Measurements from ENCODE around the gene GALNT18. TPM values are rescaled to one million over a fixed set of nuclear protein-coding genes. Genes with fewer than 3 reads are reported as not detected.

Gene GALNT18
- total and polyA plus RNA-seq, 2 experiments from 2014 or later: 4.3 to 10.8 TPM

GRCh38 chr11:11588891-11589290 is 32.9 kb downstream of the GALNT18 start:
- Histone ChIP-seq H3F3A (replicated peaks; ENCODE audit: low read depth) (no peaks in the 10 kb centered on the region), H3K9me2 (ENCODE audit: insufficient read depth) (0 out of 2 replicates have a peak, but pooled peaks cover 4% of the 10 kb centered on the region), H3K4me3 (no peak overlapping the region), H4K20me1 (replicated peaks; ENCODE audit: insufficient read depth) (no peaks in the 10 kb centered on the region), H3K79me2 (replicated peaks; ENCODE audit: insufficient read depth) (0 out of 2 replicates have a peak, but pooled peaks cover 3% of the 10 kb centered on the region), H3K27me3 (ENCODE audit: insufficient read depth) (no peaks in the 10 kb centered on the region), H2AFZ (peak overlapping the region; percentile 39; the same call in 1 of the 2 replicates), H3K27ac (ENCODE audit: low read depth) (0 out of 2 replicates have a peak overlapping the region, but pooled peaks have one; percentile 4), H3K4me1 (ENCODE audit: insufficient read depth) (peaks cover 24% of the 10 kb centered on the region), H3K4me2 (peak overlapping the region; percentile 65), H3K36me3 (ENCODE audit: insufficient read depth) (no peaks in the 10 kb centered on the region)
- ATAC-seq: peak; percentile 25; the same call in 2 of the 3 replicates
- no peaks in the 10 kb centered on the region for H3K27me3 Mint-ChIP-seq (ENCODE audit: insufficient read depth, low read depth, poor library complexity)
- H3K4me1 Mint-ChIP-seq: peaks cover 31% of the 10 kb centered on the region
- TF ChIP-seq JUNB (IDR thresholded peaks at IDR 0.05; ENCODE audit: unreplicated experiment) (no peak), STAT1 (IDR thresholded peaks at IDR 0.05; ENCODE audit: unreplicated experiment) (no peak), CREB1 (CRISPR knock-in tag; IDR thresholded peaks at IDR 0.05; ENCODE audit: low read depth) (no peak), ZNF331 (CRISPR knock-in tag; IDR thresholded peaks at IDR 0.05; ENCODE audit: low read depth) (no peak), REST (IDR thresholded peaks at IDR 0.05; ENCODE audit: unreplicated experiment) (no peak), EZH2 (IDR thresholded peaks at IDR 0.05; ENCODE audit: low read depth, unreplicated experiment) (no peak), POLR2AphosphoS5 (IDR thresholded peaks at IDR 0.05; ENCODE audit: low read depth) (no peak), ZNF114 (CRISPR knock-in tag; IDR thresholded peaks at IDR 0.05) (no peak), ZNF462 (CRISPR knock-in tag; IDR thresholded peaks at IDR 0.05) (no peak), CTCF (conservative IDR thresholded peaks at IDR 0.05; ENCODE audit: low read depth in 2 of 2) (no peak), ETS1 (IDR thresholded peaks at IDR 0.05) (no peak), NANOG (IDR thresholded peaks at IDR 0.05; ENCODE audit: borderline replicate concordance) (no peak), EZH2phosphoT487 (IDR thresholded peaks at IDR 0.05; ENCODE audit: unreplicated experiment) (no peak)
- H3K27ac Mint-ChIP-seq: peak overlapping the region; percentile 61
- H3K9me3 Mint-ChIP-seq: no peaks in the 10 kb centered on the region
- no peak overlapping the region for H3K4me3 Mint-ChIP-seq
- no peak for DNase-seq (ENCODE audit: low spot score)
- no peaks in the 10 kb centered on the region for H3K36me3 Mint-ChIP-seq (ENCODE audit: low read depth)
